Common myeloid progenitor, CD34-positive (primary cell): Measurements from ENCODE around the gene ALKBH2.

Source experiments
- CTCF ChIA-PET: fragments of 350-600 bp; sonication (Branson Sonifier 250); formaldehyde crosslinking; loops from one replicate; lab custom pipeline; 2021; ENCODE audit warnings: antibody characterized with exemption; lab: Charles Lee
- POLR2A ChIA-PET: fragments of 350-600 bp; sonication (Branson Sonifier 250); formaldehyde crosslinking; loops from one replicate; lab custom pipeline; 2021; ENCODE audit warnings: antibody characterized with exemption; lab: Charles Lee
- DNase-seq, 3 donors: peaks; one replicate each; pipeline versions ENCODE4 v3.0.0 to v3.0.0-alpha.2; 2013
- H3K27ac ChIP-seq, 2 experiments: 1 replicate in 1 of 2; 2 replicates in 1 of 2; pipeline ENCODE4 v1.7.0; 2013; ENCODE audit warnings: inconsistent platforms in 2 of 2, low read length in 2 of 2, mild to moderate bottlenecking in 2 of 2, low read depth in 1 of 2, moderate library complexity in 1 of 2; ENCODE audit not compliant: severe bottlenecking in 2 of 2, insufficient read depth in 1 of 2, poor library complexity in 1 of 2
- H3K27me3 ChIP-seq, 5 experiments: replicated peaks in 2 of 5; 1 replicate in 3 of 5; 2 replicates in 2 of 5; pipeline versions ENCODE4 v1.6.1 to v1.7.0; 2013; ENCODE audit warnings: low read length in 4 of 5, mild to moderate bottlenecking in 2 of 5, moderate library complexity in 2 of 5, inconsistent platforms in 1 of 5; ENCODE audit not compliant: insufficient read depth in 5 of 5, control insufficient read depth in 4 of 5
- H3K36me3 ChIP-seq, 4 experiments: 1 replicate in 2 of 4; 2 replicates in 2 of 4; pipeline versions ENCODE4 v1.6.1 to v1.7.0; 2013; ENCODE audit warnings: low read length in 3 of 4, control low read depth in 1 of 4, mild to moderate bottlenecking in 1 of 4; ENCODE audit not compliant: control insufficient read depth in 4 of 4, insufficient read depth in 4 of 4
- H3K4me1 ChIP-seq, 4 experiments: 1 replicate in 3 of 4; 2 replicates in 1 of 4; pipeline versions ENCODE4 v1.6.1 to v1.7.1; 2013; ENCODE audit warnings: low read length in 3 of 4, mild to moderate bottlenecking in 3 of 4, control low read depth in 1 of 4, inconsistent platforms in 1 of 4, moderate library complexity in 1 of 4; ENCODE audit not compliant: control insufficient read depth in 4 of 4, insufficient read depth in 4 of 4; ENCODE audit errors: control extremely low read depth in 1 of 4
- H3K4me3 ChIP-seq, 7 experiments: 1 replicate in 4 of 7; 2 replicates in 3 of 7; pipeline versions ENCODE4 v1.5.1 to v1.7.0; 2013; ENCODE audit warnings: mild to moderate bottlenecking in 7 of 7, low read length in 6 of 7, moderate library complexity in 6 of 7, inconsistent platforms in 2 of 7, low read depth in 2 of 7, control low read depth in 1 of 7; ENCODE audit not compliant: insufficient read depth in 4 of 7, control insufficient read depth in 1 of 7; ENCODE audit errors: extremely low read depth in 1 of 7
- H3K9me3 ChIP-seq, 5 experiments: 1 replicate in 4 of 5; 2 replicates in 1 of 5; pipeline versions ENCODE4 v1.6.1 to v1.7.1; 2013; ENCODE audit warnings: low read length in 4 of 5, mild to moderate bottlenecking in 2 of 5, inconsistent platforms in 1 of 5, low read depth in 1 of 5, moderate library complexity in 1 of 5; ENCODE audit not compliant: control insufficient read depth in 4 of 5, insufficient read depth in 2 of 5; ENCODE audit errors: control extremely low read depth in 1 of 5
- WGBS: methylation state at CpG from one replicate; pipeline ENCODE4 v1.1.5; 2013; ENCODE audit not compliant: insufficient coverage; 5-methylcytosine and 5-hydroxymethylcytosine counted together

Gene ALKBH2

GRCh38 chr12:109082751-109083150 is 10.5 kb downstream of the ALKBH2 start:
- 100% methylated on average over 14 of the region's 14 CpGs for WGBS
- peaks cover 29 to 80% (median 54%) of the 10 kb centered on the region in 4 experiments for H3K36me3 ChIP-seq
- H3K4me3 ChIP-seq: no peak overlapping the region
- CTCF ChIA-PET: no interaction called here
- POLR2A ChIA-PET: no interaction called here
- no peaks in the 10 kb centered on the region for H3K27me3 ChIP-seq
- H3K9me3 ChIP-seq: peaks cover 0 to 12% (median 0%) of the 10 kb centered on the region in 5 experiments
- no peak for DNase-seq
- no peaks in the 10 kb centered on the region for H3K4me1 ChIP-seq
- no peak overlapping the region for H3K27ac ChIP-seq

- Histone ChIP-seq H3K36me3 (peaks cover 13 to 53% (median 20%) of the 10 kb centered on the region in 4 experiments), H3K9me3 (peaks cover 0 to 14% (median 2%) of the 10 kb centered on the region in 5 experiments), H3K27me3 (no peaks in the 10 kb centered on the region), H3K4me1 (no peaks in the 10 kb centered on the region), H3K4me3 (no peak overlapping the region), H3K27ac (no peak overlapping the region)
- DNase-seq: no peak
- POLR2A ChIA-PET: no interaction called here
- CTCF ChIA-PET: no interaction called here
These were observed 18.4 kb downstream of the ALKBH2 start for GRCh38 chr12:109074866-109075265.

GRCh38 chr12:109069307-109070271 is 23.7 kb downstream of the ALKBH2 start:
- ChIA-PET POLR2A (no interaction called here), CTCF (interaction anchor here (1.1 to 1.4 kb wide), 2 partner anchors 9 to 15 kb away, joined by 3 read pairs; no protein-coding TSS in a partner anchor)
- 98% methylated on average over 15 of the region's 17 CpGs for WGBS

GRCh38 chr12:109065853-109066193 is 27.4 kb downstream of the ALKBH2 start:
- no peak for DNase-seq
- no peaks in the 10 kb centered on the region for H3K4me1 ChIP-seq
- CTCF ChIA-PET: interaction anchor here (0.7 kb wide), 1 partner anchor 12 kb away, joined by 3 read pairs; no protein-coding TSS in a partner anchor
- H3K36me3 ChIP-seq: peaks cover 21 to 33% (median 23%) of the 10 kb centered on the region in 4 experiments
- no peak overlapping the region for H3K4me3 ChIP-seq
- no peak overlapping the region for H3K27ac ChIP-seq
- 80% methylated on average over 1 of the region's 1 CpG for WGBS
- no peaks in the 10 kb centered on the region for H3K27me3 ChIP-seq
- POLR2A ChIA-PET: no interaction called here
- H3K9me3 ChIP-seq: peaks cover 0 to 8% (median 0%) of the 10 kb centered on the region in 5 experiments

More at GRCh38 chr12:109069307-109070271, 23.7 kb downstream of the ALKBH2 start:
- H3K4me3 ChIP-seq: no peak overlapping the region
- DNase-seq: no peak
- no peaks in the 10 kb centered on the region for H3K4me1 ChIP-seq
- H3K27ac ChIP-seq: no peak overlapping the region
- H3K9me3 ChIP-seq: no peaks in the 10 kb centered on the region
- H3K36me3 ChIP-seq: peaks cover 24 to 46% (median 29%) of the 10 kb centered on the region in 4 experiments
- H3K27me3 ChIP-seq: no peaks in the 10 kb centered on the region

GRCh38 chr12:109065154-109065852 is 28.0 kb downstream of the ALKBH2 start:
- 98% methylated on average over 4 of the region's 5 CpGs for WGBS
- H3K4me1 ChIP-seq: no peaks in the 10 kb centered on the region
- ChIA-PET POLR2A (no interaction called here), CTCF (interaction anchor here (0.7 to 1.2 kb wide), 2 partner anchors 10 to 13 kb away, joined by 3 to 4 read pairs; no protein-coding TSS in a partner anchor)
- DNase-seq: no peak
- no peak overlapping the region for H3K27ac ChIP-seq
- no peak overlapping the region for H3K4me3 ChIP-seq
- peaks cover 16 to 31% (median 23%) of the 10 kb centered on the region in 4 experiments for H3K36me3 ChIP-seq
- peaks cover 0 to 8% (median 0%) of the 10 kb centered on the region in 5 experiments for H3K9me3 ChIP-seq
- H3K27me3 ChIP-seq: no peaks in the 10 kb centered on the region

- H3K9me3 ChIP-seq: peaks cover 0 to 8% (median 0%) of the 10 kb centered on the region in 5 experiments
- POLR2A ChIA-PET: no interaction called here
- no peak overlapping the region for H3K4me3 ChIP-seq
- no peaks in the 10 kb centered on the region for H3K4me1 ChIP-seq
- peaks cover 16 to 25% (median 18%) of the 10 kb centered on the region in 4 experiments for H3K36me3 ChIP-seq
- H3K27ac ChIP-seq: no peak overlapping the region
- H3K27me3 ChIP-seq: no peaks in the 10 kb centered on the region
- DNase-seq: no peak
- CTCF ChIA-PET: interaction anchor here (1.2 kb wide), 1 partner anchor 9 kb away, joined by 4 read pairs; no protein-coding TSS in a partner anchor
- 100% methylated on average over 2 of the region's 3 CpGs for WGBS
These were observed 29.1 kb downstream of the ALKBH2 start for GRCh38 chr12:109064143-109064542.
